Ovary (tissue), 3 donors: ENCODE data around the gene HIVEP3.

Source experiments
- CTCF ChIP-seq, 3 donors: fragments of 450-650 bp in 2 of 3; fragments of 200-600 bp in 1 of 3; IDR thresholded peaks; one replicate each; pipeline versions ENCODE4 v1.5.1 to v1.8.0; 2016 to 2022; ENCODE audit warnings: antibody characterized with exemption in 3 of 3, mild to moderate bottlenecking in 1 of 3
- POLR2A ChIP-seq: fragments of 450-650 bp; IDR thresholded peaks from one replicate; pipeline ENCODE4 v1.6.1; 2017; ENCODE audit warnings: antibody characterized with exemption, mild to moderate bottlenecking, moderate library complexity
- donor health status: DM: no; HTN: no; CAD: no.

DNA sequence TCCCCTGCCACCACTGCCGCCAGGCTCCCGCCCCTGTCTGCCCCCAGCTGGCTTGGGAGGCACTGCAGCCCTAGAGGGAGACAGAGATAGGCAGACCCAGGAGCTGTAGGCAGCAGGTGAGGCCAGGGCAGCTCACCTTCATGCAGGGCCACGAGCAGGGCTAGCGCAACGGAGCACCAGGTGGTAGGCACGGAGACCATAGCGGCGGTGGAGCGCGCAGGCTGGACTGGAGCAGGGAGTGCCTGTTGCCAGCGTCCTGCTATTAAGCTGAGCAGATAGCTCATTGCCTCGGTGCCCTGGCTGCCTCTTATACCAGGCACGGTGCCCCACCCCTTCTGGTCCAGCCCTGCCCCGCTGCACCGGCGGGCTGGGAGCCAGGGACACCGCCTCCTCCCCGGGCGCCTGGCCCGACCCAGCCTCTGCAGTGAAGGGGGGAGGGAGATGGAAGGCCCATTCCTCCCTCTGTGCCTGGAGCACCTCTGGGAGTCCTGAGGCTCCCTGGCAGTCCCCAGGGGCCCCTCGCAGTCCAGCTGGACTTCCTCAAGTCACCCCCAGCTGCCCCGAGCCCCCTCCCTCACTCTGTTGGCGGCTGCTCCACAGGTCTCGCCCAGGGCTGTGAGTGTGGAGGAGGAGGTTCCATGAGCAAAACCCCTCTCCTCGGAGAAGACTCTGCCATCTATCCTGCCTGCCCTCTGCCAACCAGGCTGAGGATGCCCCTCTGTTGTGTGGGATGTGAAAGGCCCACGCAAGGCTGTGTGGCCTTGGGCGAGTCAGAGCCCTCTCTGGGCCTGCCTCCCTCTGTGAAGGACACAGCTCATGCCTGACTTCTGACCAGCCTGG lies 434.1 kb downstream of the HIVEP3 start, which contains the start of gene EDN2:
- no peak for TF ChIP-seq CTCF (IDR thresholded peaks at IDR 0.05)
- TF ChIP-seq POLR2A, result no peak
